ENCODE data around the gene C2orf76.

The C2orf76 gene

GRCh38 chr2:119387381-119388129, 20.9 kb upstream of the C2orf76 start:
- H3K4me3 ChIP-seq (ENCODE audit: low read length) = no peak overlapping the region
- peak; percentile 88 for DNase-seq (ENCODE audit: low read depth)
- TF ChIP-seq CTCF (conservative IDR thresholded peaks at IDR 0.05; ENCODE audit: low read depth, low read length) = no peak

DNA sequence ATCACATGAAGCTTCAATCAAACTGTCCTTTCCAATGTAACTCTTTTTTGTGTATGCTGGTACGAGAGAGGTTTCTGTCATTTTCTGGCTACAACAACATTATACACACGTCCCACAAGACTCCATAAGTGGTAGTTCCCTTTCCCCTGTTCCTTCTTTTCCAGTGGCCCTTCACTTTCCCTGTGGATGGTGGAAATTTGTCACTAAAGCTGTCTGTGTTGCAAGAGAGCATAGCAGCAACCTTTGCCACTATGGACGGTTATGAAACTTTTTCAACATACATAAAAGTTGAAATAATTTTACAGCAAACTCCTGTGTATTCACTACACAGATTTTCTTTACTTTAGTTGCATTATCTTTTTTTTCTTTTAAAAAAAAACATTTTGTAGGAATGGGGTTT, 18.8 kb upstream of the C2orf76 start:
- no peak for DNase-seq (ENCODE audit: low read depth)
- no peak overlapping the region for H3K4me3 ChIP-seq (ENCODE audit: low read length)
- no peak for TF ChIP-seq CTCF (conservative IDR thresholded peaks at IDR 0.05; ENCODE audit: low read depth, low read length)

DNA sequence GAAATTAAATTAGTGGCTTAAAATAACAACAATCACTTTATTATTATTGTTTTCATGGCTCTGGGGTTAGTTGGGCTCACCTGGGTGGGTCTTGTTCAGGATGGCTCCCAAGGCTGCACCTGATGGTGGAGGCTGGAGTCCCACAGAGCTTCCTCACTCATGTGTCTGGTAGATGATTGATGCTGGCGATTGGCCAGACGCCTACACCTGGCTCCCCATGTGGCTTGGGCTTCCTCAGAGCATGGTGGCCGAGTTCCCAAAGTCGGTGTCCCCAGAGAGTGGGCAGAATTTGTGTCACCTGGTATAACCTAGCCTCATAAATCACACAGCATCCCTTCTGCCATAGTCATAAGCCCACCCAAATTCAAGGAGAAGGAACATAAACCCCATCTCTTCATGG, 18.3 kb upstream of the C2orf76 start:
- DNase-seq (ENCODE audit: low read depth) = no peak
- TF ChIP-seq CTCF (conservative IDR thresholded peaks at IDR 0.05; ENCODE audit: low read depth, low read length) = no peak

DNA sequence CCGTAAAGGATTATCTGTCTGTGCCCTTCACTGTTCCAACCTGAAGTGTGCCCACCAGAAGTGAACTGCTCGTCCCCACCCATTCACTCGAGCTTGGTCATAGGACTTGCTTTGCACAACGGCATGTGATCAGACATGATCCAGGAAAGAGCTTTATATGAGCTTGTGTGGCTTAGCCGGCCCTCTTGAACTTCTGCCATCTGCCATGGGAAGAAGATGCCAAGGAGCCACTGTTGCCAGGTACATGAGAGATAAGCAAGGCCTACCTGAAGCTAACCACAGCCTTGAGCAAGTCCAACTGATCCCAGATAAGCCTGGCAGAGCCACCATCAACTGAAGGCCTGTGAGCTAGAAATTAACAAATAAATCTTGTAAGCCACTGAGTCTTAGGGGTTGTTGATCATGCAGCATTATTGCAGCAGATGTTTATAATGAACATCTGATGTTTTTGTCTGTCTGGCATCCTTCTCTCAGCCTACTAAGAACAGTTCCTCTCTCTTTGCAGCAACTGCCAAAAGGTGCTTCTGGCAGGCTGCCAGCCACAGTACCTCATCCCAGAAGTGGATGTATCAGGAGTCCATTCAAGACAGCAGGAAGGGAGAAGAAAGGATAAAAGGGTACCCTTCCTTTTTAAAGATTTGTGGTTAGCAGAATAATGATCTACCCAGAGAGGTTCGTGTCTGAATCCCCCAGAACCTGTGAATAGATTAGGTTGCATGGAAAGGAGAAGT, 16.9 kb upstream of the C2orf76 start:
- no peak for TF ChIP-seq CTCF (conservative IDR thresholded peaks at IDR 0.05; ENCODE audit: low read depth, low read length)
- H3K4me3 ChIP-seq (ENCODE audit: low read length) = no peak overlapping the region
- no peak for DNase-seq (ENCODE audit: low read depth)

More for the DNA sequence above, 18.3 kb upstream of the C2orf76 start:
- H3K4me3 ChIP-seq (ENCODE audit: low read length) = no peak overlapping the region

GRCh38 chr2:119378566-119378965, 11.9 kb upstream of the C2orf76 start:
- DNase-seq (ENCODE audit: low read depth) = no peak
- TF ChIP-seq CTCF (conservative IDR thresholded peaks at IDR 0.05; ENCODE audit: low read depth, low read length) = no peak

DNA sequence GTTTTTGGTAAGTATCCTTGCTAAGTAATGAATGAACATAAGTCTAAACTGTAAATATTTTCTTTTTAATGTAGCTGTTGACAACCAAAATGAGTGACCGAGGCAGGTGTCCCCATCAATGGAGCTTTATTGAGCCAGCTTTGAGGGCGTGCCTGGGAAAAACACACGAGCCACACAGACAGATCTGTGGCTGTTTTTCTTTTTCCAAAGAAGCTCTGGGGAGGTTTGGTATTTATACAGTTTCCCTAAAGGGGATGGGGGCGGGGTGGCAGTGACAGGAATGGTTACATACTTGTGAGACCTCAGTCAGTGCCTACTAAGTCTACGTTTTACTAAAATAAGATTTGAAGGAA, 11.3 kb upstream of the C2orf76 start:
- no peak for TF ChIP-seq CTCF (conservative IDR thresholded peaks at IDR 0.05; ENCODE audit: low read depth, low read length)
- no peak overlapping the region for H3K4me3 ChIP-seq (ENCODE audit: low read length)
- no peak for DNase-seq (ENCODE audit: low read depth)

More at GRCh38 chr2:119378566-119378965, 11.9 kb upstream of the C2orf76 start:
- no peak overlapping the region for H3K4me3 ChIP-seq (ENCODE audit: low read length)
